LHCN-M2 (cell line): Measurements from ENCODE around the gene UGGT1. TPM values are rescaled to one million over a fixed set of nuclear protein-coding genes. Genes with fewer than 3 reads are reported as not detected.
"Not testable (repeated sequence)": the region's sequence is repeated elsewhere in the genome, so short reads cannot be mapped to it uniquely, and the experiment has no call there.

ENCODE experiments used
- DNase-seq: peaks from one replicate; pipeline ENCODE4 v3.0.0-alpha.2; 2012; ENCODE audit warnings: low read depth
- total RNA-seq: library from RNA; depleted of rRNA; stranded (reverse); fragments of >200 nt; gene quantifications from 2 replicates; pipeline ENCODE4 v1.2.3, GENCODE V29; 2014

UGGT1 gene
- total RNA-seq, 1 experiment from 2014 or later: 70.5 TPM

DNA sequence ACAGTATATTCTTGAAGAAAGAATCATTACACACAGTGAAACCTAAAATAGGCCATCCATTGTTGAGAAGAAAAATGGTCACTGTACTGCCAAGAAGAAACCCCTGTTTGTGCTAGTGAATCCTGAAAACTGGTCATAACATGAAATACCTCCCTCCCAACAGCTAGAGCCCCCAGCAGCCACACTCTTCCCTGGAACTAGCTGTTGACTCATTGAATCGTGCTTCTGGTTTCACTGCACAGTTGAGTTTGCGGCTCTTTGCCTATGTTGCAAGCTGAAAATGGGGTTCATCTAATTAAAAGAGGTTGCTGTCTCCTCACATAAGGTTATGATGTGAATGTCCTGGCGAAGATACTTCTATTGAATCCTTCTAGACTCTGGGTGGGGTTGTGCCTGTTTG, 86.3 kb downstream of the UGGT1 start:
- no peak for DNase-seq

DNA sequence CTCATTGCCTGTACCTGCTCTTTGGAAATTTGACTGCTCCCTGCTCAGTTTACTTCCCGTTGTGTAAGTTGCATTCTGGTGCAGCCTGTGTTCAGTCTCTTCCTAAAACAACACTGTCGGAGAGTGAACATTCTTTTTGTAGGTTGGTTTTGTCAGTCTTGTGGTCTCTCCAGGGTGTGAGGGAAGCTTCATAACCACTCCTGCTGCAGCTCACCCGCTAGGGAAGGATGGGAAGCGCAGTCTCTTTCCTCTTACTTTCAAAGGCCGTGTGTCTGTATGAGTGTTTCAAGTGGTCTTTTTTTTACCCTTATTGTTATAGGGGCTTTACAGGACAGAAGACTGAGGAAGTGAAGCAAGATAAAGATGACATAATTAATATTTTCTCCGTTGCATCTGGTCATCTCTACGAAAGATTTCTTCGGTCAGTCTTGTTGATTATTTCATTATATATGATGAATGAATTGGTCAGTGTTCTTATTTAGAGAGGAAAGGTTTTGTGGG, 87.2 kb downstream of the UGGT1 start:
- no peak for DNase-seq

DNA sequence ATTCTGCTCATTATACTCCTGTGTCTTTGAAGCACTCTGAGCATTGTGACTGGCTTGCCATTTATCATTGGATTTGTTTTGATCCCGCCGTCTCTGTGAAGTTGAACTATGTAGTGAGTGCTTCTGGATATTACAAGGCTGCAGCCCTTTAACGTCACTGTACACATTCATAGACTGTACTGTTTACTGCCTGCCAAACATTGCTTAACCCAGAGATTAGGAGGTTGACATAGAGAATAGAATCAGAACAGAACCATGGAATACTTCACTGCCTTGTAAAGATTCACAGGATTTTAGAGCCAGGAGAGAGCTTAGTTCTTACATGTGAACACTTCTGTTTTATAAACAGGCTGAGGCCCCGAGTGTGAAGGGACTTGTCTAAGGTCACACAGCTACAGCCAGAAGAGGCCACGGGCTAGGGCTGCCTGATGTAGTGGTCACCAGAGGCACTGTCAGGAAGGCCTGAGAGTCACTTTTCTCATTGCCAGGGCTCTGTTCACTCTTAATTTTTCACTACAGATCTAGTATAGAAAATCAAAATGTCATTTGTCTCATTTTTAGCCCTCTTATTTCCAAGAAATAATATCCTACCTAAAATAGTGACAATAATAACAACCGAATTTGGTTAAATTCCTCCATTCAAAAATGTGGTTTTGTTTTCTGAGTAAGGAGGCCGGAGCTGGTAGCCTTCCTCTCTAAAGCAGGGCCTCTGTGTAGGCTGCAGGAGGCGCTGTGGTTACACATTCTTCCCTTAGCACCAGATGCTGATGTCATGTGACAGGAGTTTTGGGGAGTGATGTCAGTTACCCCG, 87.9 kb downstream of the UGGT1 start:
- peak; percentile 66 for DNase-seq

DNA sequence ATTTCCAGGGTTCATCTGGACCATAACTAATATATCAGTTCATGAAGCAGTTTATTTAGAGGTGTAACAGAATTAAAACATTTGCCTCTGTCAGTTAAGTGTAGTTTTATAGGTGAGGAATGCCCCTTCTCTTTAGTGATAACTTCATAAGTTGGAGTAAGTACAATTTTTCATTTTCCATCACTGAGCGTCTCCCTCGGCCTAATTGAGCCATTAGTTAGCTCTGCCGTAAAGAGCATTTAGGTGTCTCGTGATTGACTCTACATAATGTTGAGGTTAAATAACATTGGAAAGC, 88.4 kb downstream of the UGGT1 start:
- no peak for DNase-seq

DNA sequence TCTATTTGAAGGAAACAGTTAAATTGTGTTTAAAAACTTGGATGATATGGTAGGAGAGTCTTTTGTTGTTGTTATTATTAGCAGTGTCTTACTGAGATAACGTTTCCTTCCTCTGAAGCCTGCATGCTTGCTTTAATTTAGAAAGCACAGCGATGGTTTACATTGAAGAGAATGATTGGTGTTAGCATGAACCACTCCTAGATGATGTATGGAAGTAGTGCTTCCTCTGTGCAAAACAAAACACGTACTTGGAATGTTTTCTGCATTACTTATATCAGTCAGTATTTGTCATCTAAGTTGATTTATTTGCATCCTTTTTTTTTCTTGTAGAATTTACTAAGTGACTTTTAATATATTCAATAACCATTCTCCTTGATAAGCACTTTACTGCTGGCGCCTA, 89.0 kb downstream of the UGGT1 start:
- DNase-seq: no peak

DNA sequence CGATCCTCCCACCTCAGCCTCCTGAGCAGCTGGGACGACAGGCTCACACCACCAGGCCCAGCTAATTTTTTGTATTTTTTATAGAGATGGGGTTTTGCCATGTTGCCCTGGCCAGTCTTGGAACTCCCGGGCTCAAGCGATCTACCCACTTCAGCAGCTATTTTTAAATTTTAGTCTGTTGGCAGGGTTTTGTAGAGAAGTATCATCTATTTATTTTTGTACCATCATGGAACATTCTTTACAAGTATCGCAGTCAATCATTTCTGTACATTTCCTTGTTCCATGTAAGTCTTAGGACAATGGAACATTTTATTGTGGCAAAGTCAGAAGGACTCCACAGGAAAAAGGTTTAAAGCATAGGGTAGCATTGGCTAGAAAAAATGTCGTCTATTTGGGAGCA, 94.6 kb downstream of the UGGT1 start:
- no peak for DNase-seq

DNA sequence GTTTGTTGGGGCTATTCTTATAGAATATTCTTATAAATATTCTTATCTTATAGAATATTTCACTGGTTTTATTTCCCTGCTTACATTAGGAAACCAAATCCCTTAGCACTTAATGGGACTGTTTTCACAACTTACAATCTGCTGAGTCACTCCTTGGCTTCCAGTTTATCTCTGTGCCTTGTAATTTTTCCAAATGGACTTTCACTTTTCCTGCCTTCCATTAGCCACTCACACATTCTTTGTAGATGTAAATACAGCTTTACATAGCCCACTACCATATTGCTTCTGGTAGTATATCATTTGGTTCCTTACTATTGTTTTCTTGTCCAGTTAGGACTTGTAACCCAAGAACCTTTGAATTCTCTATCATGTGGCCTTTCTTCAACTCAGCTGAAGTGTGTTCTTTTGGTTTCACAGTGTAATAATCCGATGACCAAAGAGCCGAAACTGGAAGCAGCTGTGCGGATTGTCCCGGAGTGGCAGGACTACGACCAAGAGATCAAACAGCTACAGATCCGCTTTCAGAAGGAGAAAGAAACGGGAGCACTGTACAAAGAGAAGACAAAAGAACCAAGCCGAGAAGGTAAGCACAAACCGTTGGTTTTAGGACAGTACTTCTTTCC, 96.1 kb downstream of the UGGT1 start:
- DNase-seq: peak; percentile 85

DNA sequence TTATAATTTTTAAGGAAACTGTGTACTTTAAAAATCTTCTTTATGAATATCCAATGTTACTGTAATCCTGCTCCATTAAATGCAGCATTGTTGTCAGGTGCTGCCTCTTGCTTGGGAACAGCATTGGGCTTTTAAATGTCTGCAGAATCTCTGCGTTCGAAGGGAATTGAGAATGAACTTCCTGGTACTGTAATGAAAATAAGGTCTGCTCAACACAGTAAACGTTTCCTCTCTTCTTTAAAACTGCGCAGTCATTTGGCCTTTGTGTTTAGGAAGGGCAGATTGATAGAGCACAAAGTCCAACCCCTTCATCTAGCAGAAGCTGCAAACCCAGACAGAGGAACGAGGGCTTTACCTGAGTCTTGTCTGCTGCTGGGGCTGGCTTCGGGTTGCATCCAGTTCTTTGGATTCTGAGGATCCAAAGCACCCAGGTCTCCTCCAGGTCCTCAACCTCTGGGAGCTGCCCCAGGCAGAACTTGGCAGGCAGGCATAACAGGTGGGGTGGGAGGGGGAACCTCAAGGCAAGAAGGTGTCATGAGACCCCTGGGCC, 104.5 kb downstream of the UGGT1 start:
- no peak for DNase-seq

DNA sequence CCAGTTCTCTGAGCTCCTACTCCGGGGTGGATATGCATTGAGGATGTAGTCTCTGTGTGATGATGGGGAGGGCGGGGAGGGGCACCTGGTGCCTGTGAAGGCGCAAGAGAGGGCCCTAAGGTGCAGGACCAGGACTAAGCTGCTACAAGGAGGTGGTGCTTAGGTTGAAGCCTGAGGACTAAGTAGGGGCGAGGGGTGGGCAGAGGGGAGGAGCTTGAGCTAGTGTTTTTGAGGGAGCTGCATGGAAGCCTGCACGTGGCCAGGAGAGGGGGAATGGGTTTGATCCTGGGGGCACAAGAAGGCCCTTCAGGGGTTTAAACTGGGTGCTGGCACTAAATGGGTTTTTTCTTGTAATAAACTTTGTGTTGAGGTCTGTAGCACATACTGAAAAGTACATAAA, 105.0 kb downstream of the UGGT1 start:
- DNase-seq: no peak

DNA sequence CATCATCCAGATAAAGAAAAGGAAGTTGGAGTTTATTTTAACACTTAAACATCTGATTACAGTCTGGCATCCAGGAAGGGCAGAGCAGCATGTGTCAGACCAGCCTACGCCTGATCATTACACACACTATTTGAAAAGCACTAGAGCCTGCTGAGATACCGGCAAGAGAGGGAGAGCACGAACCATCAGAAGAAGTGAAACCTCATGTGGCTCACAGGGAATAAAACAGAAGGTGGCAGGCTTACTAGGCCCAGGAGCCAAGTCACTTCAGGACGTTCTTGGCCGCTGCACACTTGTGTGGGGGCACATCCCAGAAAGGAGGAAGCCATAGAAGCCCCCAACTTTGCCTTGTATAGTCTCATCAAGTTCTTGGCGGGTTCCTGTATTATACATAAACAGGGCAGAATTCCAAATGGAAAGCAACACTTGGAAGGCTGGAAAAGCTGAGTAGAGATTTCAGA, 105.5 kb downstream of the UGGT1 start:
- DNase-seq: no peak

DNA sequence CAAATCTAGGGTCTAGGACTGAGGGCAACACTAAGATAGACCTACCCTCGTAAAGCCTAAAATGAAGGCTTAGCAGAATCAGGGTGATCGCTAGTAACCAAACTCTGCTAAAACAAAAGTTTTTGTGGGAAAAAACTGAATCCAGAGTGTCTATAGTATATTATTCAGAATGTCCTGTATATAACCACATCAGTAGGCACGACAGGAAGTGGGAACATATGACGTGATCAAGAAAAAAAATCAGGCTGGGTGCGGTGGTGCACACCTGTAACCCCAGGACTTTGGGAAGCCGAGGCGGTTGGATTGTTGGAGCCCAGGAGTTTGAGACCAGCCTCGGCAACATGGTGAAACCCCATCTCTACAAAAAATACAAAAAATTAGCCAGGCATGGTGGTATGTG, 106.1 kb downstream of the UGGT1 start:
- no peak for DNase-seq

DNA sequence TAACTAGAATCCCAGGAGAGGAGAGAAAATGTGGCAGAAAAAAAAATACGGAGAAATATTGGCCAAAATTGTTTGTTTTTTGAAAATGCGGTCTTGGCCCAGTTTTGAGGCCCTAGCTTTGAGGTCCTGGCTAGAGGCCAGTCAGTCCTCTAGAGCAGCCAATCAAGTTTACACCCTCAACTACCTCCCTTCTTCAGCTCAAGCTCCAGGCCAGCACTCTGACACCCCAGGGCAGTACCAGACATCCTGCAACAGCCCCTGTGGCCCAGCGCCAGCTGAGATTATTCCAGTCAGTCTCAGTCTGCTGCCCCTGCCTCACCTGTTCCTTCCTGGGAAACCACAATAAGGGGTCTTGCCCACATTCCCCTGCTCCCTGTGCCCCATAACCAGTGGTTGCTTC, 107.7 kb downstream of the UGGT1 start:
- DNase-seq: no peak

DNA sequence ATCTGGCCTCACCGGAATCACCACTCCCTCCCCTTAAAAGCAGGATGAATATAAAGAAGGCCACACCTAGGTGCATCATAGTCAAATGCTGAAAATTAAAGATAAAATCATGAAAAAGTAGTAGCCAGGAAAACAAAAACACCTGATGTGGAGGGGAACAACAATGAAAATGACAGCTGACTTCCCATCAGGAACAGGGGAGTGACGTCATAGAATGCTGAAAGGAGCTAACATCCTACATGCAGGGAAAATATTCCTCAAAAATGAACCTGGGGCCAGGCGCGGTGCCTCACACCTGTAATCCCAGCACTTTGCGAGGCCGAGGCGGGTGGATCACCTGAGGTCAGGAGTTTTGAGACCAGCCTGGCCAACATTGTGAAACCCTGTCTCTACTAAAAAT, 108.1 kb downstream of the UGGT1 start:
- DNase-seq: no peak

DNA sequence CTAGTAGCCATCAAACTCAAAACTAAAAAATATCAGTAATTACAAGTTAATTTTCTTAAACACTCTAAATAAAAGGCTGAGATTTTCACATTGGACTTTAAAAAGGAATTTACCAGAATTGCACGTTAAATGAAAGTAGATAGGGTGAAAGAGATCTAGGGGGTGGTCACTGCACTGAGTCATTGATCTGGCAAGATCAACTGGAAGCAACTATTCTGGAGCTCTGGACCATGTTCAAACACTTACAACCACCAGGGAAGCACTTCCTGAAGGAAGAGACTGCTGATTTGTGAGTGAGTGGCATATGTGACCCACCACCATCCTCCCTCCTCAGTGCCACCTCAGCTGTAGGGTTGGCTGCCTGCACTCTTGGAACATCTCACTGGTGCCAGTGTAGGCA, 111.8 kb downstream of the UGGT1 start:
- no peak for DNase-seq

DNA sequence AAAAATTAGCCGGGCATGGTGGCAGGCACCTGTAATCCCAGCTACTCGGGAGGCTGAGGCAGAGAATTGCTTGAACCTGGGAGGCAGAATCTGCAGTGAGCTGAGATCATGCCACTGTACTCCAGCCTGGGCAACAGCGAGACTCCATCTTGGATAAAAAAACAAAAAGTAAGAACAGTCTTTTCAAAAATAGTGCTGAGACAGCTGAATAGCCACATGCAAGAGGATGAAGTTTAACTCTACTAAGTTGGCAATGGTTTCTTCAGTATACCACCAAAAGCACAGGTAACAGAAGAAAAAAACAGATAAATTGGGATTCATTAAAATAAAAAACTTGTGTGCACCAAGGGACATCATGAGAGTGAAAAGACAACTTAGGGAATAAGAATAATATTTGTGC, 115.2 kb downstream of the UGGT1 start:
- no peak for DNase-seq

DNA sequence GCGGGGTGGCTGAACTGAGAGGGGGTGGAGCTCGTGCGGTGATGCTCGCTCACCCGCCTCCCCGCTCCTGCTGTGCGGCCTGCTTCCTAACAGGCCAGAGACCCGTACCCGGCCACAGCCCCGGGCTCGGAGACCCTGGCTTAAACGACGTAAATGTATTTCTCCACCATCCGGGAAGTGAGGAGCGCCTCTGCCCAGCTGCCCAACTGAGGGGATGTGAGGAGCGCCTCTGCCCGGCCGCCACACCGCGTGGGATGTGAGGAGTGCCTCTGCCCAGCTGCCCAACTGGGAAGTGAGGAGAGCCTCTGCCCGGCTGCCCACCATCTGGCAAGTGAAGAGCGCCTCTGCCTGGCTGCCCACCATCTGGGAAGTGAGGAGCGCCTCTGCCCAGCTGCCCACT, 117.0 kb downstream of the UGGT1 start:
- no peak for DNase-seq

DNA sequence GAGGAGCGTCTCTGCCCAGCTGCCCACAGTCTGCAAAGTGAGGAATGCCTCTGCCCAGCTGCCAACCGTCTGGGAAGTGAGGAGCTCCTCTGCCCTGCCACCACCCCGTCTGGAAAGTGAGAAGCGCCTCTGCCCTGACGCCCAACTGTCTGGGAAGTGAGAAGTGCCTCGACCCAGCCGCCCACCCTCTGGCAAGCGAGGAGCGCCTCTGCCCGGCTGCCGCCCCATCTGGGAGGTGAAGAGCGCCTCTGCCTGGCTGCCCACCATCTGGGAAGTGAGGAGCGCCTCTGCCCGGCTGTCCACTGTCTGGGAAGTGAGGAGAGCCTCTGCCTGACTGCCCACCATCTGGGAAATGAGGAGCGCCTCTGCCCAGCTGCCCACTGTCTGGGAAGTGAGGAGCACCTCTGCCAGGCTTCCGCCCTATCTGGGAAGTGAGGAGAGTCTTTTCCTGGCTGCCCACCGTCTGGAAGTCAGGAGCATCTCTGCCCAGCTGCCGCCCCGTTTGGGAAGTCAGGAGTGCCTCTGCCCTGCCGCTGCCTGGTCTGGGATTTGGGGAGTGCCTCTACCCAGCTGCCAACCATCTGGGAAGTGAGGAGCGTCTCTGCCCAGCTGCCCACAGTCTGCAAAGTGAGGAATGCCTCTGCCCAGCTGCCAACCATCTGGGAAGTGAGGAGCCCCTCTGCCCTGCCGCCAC, 117.8 kb downstream of the UGGT1 start:
- DNase-seq: not testable (repeated sequence)

DNA sequence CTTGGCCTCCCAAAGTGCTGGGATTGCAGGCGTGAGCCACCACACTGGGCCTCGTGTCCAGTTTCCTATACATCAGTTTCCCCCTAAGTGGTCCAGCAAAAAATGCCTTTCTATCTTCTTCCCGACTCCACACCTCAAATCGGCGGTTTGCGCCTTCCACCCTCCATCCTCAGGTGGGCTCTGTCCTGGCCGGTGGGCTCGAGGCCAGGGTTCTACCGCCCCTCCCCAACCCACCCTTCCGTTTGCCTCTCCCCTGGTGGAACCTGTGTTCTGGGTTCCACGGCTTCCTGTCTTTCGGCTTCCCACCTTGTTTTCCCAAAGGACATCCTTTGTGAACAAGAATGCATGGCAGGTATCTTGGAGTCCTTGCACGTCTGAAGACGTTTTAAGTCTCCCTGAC, 123.3 kb downstream of the UGGT1 start:
- DNase-seq: no peak

DNA sequence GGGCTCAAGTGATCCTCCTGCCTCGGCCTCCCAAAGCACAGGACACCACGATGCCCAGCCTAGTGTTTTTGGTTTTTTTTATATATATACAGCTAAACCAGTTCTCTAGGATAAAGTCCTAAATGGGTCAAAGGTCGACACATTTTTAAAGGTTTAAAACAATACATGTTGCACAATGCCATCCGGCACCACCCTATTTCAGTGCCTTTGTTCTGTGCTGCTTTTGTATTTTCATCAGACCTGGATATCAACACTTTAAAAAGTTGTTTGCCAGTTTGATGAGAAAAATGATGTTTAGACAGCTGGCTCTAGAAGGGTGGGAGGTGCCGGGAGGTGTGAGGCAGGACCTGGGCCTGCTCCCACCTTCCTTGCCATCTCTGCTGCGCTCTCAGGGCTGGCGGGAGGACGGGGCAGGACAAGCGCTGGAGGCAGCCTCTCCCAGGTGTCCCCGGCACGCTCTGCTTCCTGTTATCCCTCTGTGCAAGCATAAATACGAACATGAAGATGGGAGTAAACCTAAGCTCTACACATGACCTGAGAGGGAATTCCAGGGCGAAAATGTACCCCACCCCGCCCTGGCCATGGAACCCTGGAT, 124.0 kb downstream of the UGGT1 start:
- DNase-seq: no peak

DNA sequence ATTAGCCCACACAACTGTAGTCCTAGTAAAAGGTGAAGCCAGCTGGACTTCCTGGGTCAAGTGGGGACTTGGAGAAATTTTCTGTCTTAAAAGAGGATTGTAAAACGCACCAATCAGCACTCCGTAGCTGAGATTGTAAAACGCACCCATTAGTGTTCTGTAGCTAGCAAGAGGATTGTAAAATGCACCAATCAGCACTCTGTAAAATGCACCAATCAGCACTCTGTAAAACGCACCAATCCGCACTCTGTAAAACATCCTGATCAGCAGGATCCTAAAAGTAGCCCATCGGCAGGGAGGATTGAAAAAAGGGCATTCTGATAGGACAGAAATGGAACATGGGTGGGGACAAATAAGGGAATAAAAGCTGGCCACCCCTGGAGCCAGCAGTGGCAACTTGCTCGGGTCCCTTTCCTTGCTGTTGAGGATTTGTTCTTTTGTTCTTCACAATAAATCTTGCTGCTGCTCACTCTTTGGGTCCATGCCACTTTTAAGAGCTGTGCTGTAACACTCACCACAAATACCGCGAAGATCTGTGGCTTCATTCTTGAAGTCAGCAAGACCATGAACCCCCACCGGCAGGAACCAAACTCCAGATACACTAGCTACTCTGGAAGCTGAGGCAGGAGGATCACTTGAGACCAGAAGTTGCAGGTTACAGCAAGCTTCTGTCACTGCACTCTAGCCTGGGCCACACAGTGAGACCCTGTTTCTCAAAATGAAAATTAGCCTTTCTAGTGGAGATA, 125.1 kb downstream of the UGGT1 start:
- no peak for DNase-seq

DNA sequence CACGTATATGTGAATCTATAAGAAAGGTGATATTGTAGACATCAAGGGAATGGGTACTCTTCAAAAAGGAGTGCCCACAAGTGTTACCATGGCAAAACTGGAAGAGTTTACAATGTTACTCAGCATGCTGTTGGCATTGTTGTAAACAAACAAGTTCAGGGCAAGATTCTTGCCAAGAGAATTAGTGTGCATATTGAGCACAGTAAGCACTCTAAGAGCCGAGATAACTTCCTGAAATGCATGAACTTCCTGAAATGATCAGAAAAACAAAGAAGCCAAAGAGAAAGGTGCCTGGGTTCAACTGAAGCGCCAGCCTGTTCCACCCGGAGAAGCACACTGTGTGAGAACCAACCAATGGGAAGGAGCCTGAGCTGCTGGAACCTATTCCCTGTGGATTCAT, 126.7 kb downstream of the UGGT1 start:
- DNase-seq: no peak
